ENCODE data around the gene RIGI.
A peak's percentile ranks its signal among the peaks of the same experiment; 100 is the strongest.
"Not testable (repeated sequence)": the region's sequence is repeated elsewhere in the genome, so short reads cannot be mapped to it uniquely, and the experiment has no call there.

Gene RIGI

DNA sequence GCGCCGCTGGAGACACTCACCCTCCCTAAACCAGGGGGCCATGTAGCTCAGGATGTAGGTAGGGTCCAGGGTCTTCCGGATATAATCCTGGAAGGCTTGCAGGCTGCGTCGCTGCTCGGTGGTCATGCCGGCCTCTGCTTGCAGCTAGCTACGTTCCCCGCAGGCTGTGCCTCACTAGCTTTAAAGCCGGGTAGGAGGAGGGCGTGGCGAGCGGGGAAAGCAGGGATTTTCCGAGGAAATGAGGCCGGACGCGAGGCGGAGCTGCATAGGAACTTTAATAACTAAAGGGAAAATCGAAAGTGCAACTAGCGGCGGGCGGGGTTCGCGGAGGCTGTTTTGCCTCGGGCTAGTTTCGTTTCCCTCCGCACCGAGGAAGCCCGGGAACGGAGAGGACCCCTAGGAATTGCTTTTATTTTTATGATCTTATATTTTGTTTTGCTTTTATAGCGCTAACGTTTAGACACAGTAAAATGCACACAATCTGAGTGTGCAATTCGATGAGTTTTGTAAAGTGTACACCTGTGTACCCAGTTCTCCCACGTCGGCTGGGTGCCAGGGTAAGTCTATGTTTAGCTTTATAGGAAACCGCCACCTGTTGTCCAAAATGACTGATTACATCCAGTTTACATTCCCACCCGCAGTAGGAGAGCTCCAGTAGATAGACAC, at the start of gene RIGI:
RIGI (minus strand) TSS at position 156 of the 666 bp plus-strand sequence; CDS start at position 126, 30 bp downstream.
- DNase-seq = peak; percentile 92

DNA sequence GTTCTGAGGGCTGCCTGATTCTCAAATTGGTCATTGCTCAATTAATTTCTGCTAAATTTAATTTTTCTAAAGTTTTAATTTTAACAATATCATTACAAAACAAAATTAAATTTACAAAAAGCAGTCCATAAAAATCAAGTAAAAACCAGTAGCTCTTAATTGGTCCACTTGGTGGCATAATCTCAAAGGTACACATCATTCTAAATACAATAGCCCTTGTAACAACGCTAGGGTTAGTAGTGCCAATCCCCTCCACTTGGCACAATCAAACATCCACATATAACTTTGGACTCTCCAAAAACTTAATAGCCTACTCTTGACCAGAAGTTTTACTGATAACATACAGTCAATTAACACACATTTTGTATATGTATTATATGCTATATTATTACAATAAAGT, 48.9 kb upstream of the RIGI start:
- no peak for DNase-seq

DNA sequence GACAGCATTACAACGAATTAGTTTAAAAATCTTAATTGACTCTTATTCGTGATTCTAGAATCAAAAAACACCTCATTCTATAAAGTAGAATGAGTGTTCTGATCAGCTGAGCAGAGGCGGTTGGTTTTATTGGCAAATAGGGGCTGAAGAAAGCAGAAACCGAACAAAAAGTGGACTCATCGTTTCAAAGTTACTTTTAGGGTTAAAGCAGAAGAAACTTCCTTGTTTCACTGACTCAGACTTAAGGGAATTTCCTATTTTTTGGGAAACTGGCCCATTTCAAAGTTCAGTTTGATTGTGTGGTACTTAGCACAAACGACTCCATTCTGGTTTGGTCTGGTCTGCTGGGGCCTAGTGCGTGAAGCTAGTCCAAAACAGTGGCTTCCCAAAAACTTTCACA, 47.8 kb upstream of the RIGI start:
- DNase-seq = no peak

DNA sequence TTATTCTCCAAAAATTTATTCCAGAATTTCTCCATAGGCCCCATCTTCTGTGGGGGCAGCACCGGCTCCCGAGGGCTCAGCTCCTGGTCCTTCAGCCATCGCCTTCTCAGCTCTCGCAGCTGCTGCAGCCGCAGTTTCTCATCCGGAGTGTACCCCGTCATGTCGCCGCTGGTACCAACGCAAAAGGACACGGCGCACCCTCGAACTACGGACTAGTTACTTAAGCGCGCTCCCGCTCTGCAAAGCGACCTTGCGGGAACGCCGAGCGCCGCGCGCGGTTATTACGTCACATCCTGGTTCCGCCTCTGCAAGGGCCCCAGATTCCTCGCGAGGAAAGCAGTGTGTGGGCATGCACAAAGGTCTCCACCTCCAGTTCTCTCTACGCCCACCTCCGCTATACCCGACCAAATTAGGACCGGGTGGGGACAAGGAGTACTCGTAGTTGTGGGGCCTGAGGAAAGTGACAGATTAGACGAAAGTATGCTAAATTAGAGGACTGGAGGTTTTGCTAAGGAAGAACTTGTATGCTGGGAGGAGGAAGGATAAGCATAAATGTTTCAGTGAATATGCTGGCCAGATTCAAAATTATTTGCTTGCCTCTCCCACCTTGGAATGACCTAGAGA, 47.0 kb upstream of the RIGI start, which contains the start of gene NDUFB6:
NDUFB6 (minus strand) TSS at position 260 of the 624 bp plus-strand sequence; CDS start at position 161, 99 bp downstream.
- peak; percentile 86 for DNase-seq

DNA sequence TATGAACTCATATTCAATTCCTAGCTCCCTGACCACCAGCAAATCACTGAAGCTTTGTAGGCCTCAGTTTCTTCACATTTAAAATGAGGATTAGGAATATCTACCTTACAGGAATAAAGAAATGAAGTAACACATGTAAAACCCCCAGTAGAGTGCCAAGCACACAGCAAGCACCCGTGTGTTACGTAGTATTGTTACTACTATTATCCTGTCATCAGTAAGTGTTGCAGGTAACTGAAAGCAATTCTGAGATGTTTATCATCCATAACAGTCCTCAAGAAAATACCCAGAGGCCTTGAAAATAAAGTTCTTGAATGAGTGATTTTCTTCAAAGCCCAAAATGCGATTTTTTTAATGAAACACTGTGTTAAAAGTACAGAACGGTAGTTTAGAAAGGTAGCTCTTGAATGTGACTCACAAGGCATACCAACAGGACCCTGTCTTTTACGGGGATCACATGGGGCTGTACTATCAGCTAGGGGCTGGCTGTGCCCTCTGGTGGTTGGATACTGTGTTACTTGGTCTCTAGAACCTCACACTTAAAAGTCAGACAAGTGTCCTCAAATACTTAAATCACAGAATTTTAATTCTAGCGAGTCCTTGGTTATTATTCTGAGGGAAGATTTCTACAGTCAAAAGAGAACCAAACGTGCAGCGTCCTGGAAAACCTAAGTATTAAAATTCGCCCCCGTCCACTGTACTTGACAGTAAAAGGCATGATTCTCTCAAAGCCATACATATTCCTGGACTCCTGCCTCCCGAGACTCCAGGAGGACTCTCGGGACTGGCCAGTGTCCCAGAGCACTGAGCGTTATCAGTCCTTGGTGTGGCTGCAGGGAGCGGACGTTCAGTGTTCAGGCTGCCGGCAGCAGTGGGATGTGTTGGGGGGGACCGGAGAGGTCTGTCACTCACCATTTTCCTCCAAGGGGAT, 46.2 kb upstream of the RIGI start:
- peak; percentile 62 for DNase-seq

DNA sequence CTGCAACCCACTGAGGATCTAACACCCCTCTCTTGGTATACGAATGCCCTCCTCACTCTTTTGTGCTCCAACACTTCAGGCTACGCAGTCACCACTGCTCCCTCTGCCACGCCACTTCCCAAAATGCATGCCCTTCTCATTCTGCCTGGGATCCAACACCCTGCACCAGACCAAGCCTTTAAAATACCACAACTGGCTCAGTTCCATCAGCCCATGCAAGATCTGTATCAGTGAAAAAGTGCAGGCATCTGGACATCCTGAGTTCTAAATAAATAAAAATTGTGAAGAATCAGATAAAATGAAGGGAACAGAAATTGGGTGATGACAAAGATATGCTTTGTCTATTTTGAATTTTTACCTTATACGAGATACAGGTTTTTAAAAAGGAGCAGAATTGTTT, 44.3 kb upstream of the RIGI start:
- DNase-seq = no peak

DNA sequence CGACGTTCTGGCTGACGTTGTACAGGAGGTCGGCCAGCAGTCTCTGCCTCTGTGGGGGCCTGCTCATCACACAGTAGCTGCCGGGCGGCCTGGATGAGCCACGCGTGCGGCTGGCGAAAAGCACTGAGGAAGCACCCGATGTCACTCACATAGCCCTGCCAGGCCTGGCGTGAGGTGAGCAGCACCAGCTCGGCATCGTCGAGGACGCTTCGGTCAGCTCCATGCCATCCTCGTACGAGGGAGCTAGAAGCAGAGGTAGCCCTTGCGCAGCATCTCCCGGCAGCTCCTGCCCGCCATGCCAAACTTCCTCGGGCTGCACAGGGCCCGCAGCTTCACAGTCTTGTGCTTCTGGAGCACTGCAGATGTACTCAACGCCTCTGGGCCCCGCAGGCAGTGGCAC, 40.8 kb upstream of the RIGI start:
- DNase-seq = no peak

DNA sequence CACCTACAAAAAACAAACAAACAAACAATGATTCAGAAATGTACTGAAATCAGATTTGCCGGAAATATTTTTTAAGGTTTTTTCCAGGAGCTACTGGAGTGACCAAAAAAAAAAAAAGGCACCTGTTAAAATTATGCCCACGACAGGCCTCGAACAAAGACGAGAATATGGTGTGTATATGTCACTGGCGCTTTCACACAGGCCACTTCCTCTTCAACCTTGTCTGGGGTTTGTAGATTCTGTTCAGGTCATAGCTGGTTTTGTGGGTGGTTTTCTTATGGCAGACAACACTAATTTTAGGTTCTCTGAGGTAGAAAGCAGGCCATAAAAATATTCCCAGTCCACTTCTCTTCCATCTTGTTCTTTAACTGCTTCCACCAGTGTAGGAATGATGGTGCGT, 40.0 kb upstream of the RIGI start:
- DNase-seq = no peak

DNA sequence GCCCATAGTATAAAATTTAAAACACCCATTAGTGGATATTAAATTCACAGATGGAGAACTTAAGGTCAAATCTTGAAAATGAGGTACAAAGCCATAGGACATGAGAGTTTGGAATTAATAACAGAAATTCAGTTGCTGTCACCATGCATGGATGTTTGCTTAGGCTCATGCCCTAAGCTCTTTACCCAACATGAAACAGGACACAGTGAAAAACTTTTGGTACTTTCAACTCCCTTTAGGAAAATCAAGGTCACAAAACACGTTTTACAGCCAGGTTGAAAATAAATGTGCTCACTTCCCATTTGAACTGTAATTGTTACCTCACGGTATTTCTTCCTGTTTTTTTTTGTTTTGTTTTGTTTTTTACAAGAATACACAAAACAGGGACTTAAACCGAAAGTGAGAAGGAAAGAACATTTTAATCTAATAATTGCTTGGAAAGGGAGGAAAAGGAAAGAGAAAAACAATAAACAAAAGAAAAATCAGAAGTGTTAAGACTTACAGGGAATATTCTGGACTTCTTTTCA, 32.5 kb upstream of the RIGI start:
- DNase-seq = no peak

DNA sequence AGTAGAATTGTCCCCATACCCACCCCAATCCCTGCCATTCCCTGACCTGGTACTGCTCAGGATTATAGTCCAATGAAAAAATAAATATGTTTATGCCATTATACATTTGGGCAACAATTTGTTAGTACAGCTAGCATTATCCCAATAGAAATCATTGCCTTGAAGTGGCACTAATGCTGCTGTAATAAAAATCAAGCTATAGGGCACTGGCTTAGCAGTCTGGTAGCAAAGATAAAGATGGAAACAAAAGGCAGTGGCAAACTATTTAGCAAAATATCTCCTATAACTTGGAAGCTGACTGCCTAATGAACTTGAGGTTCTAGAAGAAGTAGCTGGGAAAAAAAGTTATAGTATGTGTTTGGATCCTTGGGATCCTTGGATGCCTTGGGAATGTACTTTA, 28.6 kb upstream of the RIGI start:
- DNase-seq = no peak

DNA sequence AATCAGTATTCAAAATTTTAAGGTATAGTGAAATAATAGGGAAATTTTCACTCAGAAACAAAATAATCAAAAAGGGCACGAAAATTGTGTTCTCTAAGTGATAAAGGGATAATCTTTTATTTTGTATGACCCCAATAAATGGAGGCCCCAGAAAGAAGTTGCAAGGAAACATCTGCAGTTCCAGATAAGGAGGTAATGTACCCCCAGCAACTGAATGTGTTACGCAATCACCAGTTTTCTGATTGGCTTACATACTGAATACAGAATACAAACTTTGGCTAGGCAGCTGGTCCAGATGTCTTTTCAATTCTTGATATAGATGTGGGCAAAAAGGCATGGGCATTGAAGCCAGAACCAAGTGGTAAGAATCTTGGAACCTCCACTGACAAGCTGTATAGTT, 28.1 kb upstream of the RIGI start:
- no peak for DNase-seq

DNA sequence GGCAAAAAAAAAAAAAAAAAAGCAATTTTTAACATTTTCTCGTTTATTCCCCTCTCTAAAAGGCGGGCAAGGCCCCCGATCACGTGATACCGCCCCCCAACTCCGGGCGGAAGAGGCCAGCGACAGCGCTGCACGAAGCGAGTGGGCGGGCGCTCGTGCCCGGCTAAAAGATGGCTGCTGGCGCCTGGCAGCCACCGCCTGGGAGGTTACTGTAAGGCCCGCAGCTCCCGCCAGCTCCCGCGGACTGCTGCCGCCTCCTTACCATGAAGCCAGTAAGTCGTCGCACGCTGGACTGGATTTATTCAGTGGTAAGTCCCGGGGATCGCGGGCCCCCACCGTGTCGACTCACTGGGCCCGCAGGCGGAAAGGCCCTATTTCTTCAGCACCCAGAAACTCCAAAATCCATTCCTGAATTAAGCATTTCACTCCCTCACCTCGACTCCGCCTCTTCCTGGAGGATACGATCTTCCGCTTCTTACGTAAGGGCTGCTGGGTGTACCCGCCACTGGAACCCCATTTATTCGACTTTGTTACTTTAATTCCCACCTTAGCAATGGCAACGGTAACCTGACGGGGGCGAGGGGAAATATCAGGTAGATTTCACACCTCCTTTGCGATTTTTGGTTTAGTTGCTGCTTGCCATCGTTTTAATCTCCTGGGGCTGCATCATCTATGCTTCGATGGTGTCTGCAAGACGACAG, 26.3 kb upstream of the RIGI start, which contains the start of the genes SMIM27 and TOPORS:
SMIM27 (plus strand) TSS at position 156 of the 701 bp plus-strand sequence; CDS start at position 264, 108 bp downstream.
TOPORS (minus strand) TSS at position 415 of the 701 bp plus-strand sequence; CDS start at position 265, 150 bp downstream.
- peak; percentile 89 for DNase-seq

DNA sequence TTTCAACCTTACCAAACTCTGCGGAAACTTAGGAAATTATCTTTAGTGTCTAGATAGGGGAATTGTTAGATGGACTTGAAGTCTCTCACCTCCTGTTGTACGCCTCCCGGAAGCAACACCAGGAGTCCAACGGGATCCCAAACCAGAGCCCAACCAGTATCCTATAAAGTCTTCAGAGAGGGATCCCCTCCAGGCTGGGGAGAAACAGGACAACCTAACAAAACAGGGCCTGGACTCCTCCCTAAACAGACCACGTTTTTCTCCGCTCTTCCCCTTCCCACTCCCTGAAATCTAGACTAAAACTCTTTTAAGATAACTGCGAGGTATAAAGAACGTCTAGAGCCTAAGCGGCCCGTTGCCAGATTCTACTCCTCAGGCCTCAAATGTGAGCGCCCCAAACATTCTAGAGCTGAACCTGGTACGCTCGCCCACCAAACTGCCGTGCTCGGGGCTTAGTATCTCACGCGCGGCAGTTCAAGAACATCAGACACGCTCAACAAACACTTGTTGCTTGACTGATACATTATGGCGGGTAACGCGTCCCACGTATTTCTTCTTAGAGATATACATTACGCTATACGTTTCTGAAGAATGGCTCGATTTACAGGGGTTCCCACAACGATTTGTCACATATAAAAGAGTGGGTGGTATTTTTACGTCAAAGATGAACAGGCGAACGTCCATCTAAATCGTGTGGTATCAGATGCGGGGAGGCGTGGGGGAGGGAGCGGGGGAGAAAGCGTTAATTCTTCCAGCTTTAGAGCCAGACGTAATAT, 25.5 kb upstream of the RIGI start:
- peak; percentile 29 for DNase-seq

DNA sequence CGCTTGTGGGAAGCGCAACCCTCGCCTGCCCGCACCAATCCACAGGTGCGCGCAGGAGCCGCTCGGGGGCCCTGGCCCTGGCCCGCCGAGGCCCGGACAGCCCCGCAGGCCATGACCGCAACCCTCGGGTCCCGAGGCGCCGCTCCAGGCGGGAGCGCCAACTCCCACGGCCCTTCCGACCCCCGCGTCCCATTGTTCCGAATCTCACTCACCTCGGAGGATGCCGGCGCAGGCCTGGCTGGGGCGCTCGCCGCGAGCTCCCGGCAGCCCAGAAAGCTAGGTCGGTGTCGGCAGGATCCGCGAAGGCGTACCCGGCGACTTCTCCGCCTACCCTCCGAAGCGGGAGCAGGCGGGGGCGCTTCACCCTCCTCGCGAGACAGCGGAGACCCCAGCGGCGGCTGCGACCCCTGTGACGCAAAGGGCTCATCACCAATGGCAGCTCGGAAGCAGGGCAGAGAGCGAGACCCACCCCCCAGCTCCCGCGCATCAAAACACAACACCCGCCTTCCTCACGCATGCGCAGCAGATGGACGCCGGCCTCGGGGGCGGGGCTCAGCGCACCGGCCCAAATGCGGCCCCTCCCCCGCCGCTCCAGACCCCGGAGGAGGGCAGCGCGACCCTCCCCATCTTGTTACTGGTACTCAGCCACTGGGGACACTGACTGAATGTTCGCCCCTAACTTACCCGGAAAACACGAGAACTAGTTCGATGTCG, 24.7 kb upstream of the RIGI start:
- peak; percentile 93 for DNase-seq

DNA sequence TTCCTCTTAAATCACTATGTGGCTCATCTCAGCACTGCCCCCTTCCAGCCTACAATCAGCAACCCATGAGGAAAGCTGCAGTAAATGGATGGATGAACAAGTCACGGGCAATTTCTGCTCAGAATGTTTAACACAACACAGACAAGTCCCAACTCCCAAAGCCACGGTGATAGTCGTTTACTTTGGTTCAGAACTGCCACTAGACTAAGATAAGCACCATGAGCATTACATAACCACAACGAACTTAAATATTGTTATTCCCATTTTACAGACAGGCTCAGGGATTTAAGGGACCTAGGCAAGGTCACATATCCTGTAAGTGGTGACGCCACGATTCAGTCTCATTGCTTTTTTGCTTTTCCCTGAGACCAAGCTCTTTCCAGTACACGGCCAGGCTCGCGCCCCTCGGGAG, 24.2 kb upstream of the RIGI start:
- no peak for DNase-seq

DNA sequence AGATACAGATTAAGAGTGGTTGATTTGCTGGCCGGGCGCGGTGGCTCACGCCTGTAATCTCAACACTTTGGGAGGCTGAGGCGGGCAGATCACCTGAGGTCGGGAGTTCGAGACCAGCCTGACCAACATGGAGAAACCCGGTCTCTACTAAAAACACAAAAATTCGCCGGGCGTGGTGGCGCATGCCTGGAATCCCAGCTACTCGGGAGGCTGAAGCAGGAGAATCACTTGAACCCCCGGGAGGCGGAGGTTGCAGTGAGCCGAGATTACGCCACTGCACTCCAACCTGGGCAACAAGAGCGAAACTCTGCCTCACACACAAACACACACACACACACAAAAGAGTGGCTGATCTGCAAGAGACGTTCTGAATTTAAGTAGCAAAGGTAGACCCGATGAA, 22.2 kb upstream of the RIGI start:
- not testable (repeated sequence) for DNase-seq

DNA sequence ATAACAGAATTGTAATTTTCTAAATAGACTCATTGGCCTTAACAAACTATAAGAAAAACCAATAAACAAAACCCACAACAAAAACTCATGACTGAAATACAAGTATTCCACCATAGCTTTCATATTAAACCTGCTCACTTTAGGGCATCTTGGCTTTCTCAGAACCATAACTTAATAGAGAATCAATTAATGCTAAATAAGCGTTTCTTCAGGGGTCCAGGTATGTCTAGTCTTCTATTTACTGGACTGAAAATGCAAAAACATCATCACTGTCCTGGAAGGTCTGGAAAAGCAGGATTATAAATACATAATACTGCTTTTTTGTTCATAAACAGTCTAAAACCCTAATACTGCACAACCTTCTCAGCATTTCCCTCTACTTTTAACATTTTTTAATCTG, 19.9 kb upstream of the RIGI start:
- no peak for DNase-seq

DNA sequence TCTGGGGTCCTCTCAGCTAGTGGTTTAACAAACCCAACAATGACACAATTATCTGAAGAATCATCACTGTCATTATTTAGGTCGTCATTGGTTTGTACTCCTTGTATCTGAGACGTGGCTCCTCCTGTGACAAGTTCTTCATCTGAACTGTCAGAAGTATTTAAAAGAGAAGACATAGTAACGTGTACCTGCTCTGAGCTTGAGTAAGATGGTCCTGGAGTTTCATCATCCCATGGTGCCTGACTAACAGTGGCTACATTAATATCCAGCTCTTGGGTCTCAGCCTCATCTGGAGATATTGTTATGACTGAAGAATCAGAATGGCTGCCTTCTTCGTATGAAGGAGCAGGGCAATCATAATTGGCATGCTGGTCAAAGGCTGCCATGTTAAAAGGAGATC, 17.1 kb upstream of the RIGI start:
- no peak for DNase-seq

DNA sequence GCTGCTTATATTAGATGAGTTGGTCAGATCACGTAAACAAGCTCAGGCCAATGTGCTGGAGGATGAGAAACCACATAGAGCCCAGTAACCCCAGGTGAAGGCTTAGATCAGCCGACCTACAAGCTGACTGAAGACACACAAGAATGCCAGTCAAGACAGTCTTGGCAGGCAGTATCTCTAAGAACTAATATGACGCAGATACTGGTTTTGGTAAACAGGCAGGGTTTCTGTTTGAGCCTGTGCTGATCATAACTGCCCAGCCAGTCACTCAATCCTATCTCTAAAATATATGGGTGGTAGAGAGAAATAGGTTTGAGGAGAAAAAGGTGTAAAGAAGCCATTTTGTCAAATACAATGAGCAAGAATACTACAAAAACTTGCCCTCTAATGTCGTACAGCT, 7.8 kb upstream of the RIGI start:
- DNase-seq = no peak

DNA sequence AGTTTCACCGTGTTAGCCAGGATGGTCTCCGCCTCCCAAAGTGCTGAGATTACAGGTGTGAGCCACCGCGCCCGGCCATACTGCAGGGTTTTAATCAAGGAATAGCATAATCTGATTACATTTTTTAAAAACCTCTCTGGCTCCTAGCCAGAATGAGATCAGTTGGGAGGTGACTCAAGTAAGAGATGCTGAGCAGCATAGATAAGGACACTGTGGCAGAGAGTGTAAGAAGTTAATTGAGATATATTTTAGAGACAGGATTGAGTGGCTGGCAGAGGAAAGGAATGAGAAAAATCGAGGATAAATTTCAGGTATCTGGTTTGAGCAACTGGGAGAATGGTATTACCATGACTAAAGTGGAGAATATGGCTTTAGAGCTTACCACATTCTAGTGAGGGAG, 7.3 kb upstream of the RIGI start:
- no peak for DNase-seq

DNA sequence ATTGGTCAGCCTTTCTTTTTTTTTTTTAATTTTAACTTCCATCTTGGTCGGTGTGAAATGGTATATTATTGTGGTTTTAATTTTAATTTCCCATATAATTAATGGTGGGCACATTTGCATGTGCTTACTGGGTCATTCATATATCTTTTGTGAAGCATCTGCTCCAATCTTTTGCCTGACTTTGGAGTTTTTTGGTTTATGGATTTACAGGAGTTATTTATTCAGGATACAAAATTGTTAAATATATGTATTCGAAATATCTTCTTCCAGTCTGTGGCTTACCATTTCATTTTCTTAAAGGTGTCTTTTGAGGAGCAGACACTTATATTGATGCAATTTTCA, 682 bp upstream of the RIGI start:
- no peak for DNase-seq

Measured in COR-L47 (cell line).